ENCODE results near the gene APRT.
"Not testable (repeated sequence)": the region's sequence is repeated elsewhere in the genome, so short reads cannot be mapped to it uniquely, and the experiment has no call there.

The APRT gene

GRCh38 chr16:88806491-88807111 is 5.1 kb downstream of the APRT start:
- DNase-seq (ENCODE audit: low read depth): no peak

DNA sequence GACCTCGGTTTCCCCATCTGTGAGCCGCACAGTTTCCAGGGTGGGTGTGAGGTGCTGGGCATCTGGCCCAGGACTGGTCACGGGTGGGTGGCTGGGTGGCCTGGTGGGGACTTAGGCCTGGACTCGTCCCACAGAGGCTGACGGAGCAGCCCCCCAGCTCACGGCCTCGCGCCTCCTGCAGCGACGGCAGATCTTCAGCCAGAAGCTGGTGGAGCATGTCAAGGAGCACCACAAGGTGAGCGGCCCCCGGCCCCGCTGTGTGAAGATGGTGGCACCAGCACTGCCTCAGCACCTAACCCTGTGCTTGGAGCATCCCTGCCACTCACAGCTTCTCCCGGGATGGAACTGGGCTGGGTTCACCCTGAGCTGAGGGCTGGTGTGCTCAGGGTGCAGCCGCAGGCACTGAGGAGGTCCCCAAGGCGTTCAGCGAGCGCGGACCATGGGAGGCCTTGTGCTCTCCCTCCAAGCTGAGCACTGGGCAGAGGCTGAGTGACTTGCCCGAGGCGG is 5.8 kb downstream of the APRT start:
- DNase-seq (ENCODE audit: low read depth): no peak

DNA sequence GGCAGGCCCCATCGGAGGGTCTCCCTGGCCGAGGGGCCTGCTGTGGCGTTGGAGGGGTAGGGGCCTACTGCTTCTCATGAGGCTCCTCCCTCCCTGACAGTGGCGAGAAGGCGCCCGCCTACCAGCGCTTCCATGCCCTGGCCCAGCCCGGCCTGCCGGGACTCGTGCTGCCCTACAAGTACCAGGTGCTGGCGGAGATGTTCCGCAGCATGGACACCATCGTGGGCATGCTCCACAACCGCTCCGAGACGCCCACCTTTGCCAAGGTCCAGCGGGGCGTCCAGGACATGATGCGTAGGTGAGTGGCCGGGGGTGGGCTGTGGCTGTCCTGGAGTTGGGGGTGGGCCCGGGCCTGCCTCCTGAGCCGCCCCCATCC is 6.4 kb downstream of the APRT start:
- DNase-seq (ENCODE audit: low read depth): no peak

- no peak for DNase-seq (ENCODE audit: low read depth)
Observed at GRCh38 chr16:88804552-88805339, 7.0 kb downstream of the APRT start.

DNA sequence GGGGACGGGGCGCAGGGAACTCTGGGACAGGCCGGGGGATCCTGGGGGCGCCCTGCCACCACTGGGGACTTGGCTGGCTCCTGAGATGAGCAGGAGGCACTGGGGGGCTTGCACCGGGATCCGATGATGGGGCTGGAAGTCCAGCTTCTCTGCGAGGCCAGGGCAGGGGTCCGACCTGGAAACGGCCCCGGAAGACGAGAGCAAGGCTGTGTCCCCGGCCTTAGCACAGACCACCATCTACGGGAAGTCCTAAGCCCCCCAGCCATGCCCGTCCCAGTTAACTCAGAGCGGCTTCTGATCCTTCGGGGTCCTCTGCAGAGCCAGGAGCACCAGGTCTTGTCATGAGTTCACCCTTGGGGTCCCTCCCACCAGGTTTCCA is 7.6 kb downstream of the APRT start:
- DNase-seq (ENCODE audit: low read depth): no peak

DNA sequence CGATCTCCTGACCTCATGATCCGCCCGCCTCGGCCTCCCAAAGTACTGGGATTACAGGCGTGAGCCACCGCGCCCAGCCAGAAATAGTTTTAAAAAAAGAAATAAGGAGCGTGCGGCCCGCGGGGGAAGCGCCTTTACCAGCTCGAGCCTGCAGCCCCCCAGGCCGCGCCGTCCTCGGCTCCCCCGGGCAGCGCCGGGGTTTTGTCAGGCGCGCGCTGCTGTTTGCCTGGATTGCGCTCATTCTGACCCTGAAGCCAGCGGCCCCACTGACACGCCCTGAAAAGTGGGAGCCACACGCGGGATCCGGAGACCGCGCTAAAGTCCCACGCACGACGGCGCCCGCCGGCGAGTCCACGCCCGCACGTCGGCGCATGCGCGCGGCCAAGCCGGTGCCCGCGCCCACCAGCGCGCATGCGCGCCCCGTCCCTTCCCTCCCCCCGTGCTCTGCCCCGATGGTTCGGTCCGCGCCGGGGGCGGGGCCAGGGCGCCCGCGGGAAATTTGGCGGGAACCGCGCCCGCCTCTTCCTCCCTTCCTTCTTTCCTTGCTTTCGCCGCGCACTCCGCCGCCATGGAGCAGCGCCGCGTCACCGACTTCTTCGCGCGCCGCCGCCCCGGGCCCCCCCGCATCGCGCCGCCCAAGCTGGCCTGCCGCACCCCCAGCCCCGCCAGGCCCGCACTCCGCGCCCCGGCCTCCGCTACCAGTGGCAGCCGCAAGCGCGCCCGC is 8.3 kb downstream of the APRT start, which contains the start of gene CDT1:
TSS of gene CDT1 (plus strand) at position 526 of the 724 bp plus-strand sequence. CDS start at position 569, 43 bp downstream.
- peak; percentile 39 for DNase-seq (ENCODE audit: low read depth)

DNA sequence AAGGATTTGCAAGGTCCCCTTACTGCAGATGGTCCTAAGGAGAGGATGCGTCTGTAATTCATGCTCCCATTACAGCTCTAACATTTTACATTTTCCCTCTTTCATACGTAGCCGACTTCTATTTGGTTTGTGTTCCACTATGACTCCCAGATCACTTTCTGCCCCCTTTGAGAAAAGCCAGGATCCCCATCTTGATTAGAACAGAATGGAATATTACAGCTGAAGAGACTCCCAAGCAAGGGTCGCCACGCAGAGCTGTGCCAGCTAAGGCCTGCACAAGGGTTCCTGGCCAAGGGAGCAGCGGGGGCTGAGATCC is 11.5 kb downstream of the APRT start:
- no peak for DNase-seq (ENCODE audit: low read depth)

- no peak for DNase-seq (ENCODE audit: low read depth)
Observed at GRCh38 chr16:88799569-88800276, 12.0 kb downstream of the APRT start.

DNA sequence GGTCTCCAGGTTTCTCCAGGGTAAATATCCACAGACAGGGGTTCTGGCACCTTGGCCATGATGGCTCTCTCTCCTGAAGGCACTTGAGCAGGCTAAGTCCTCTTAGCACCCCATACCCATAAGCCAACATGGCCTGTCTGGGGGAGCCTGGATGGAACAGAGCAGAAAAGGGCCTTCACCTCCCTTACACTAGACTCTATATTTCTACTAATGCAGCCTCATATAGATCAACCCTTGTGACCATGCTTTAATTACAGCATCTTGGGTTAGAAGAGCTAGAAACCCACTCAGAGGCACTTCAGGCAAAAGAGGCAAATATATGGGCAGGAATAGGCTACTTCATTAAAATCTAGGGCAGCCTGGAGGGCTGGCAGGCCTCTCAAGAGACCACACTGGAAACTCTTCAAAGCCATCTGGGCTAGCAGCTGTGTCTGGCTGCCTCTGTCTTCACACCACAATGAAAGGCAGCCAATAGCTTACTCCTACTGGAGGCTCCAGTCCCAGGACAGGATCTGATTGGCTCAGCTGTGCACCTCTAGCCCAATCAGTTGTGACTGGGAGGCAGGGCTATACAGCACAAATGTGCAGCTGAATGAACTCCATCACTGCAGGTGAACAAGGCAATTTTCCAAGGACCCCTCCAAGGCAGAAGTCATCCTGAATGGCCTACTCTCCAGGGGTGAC is 12.8 kb downstream of the APRT start:
- DNase-seq (ENCODE audit: low read depth): no peak

GRCh38 chr16:88798073-88798472 is 13.7 kb downstream of the APRT start:
- no peak for DNase-seq (ENCODE audit: low read depth)

DNA sequence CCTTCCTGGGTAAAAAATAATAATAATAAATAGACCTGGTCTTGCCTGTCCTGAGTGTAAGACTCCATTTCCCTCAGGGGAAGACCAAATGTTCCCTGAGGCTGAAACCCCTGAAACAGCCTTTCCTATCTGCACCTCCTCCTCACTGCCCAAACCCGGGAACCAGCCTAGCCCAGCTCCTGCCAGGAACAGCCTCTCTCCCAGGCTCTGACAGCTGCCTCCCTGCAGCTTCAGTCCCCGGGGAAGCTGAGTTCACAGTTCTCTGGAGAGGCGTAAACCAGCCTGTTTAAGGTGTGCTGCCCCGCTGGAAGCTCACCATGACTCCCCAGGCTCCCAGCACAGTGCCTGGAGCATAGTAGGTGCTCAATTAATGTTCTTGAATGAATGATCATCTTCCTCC is 15.4 kb downstream of the APRT start:
- no peak for DNase-seq (ENCODE audit: low read depth)

DNA sequence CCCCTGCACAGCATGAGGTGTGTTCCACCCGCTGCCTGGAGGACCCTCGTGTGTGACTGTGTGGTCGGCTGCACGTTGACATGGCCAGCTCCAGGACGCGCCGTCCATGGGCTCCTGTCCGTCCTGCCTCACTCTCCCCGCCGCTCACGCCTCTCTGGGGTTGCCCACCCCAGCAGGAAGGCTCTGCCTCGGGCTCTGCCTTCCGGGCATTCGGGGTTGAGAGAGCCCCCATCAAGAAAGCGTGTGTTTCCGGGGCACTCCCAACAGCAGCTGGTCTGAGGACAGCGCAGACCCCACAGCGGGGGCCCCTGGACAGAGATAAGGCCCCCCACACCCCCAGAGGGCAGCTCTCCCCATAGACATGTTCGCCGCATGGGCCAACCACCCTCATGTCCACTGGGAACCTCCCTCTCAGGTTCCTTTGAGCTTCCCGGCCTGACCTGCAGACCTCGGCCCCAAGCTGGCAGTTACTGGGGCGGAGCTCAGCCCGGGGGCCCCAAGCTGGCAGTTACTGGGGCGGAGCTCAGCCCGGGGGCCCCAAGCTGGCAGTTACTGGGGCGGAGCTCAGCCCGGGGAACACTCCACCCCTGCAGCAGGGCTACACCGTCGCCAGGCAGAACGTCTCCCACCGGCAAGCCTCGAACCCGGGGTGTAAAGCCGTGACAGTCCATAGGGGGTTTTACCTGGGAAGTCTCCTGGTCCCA is 18.3 kb downstream of the APRT start:
- DNase-seq (ENCODE audit: low read depth): no peak

DNA sequence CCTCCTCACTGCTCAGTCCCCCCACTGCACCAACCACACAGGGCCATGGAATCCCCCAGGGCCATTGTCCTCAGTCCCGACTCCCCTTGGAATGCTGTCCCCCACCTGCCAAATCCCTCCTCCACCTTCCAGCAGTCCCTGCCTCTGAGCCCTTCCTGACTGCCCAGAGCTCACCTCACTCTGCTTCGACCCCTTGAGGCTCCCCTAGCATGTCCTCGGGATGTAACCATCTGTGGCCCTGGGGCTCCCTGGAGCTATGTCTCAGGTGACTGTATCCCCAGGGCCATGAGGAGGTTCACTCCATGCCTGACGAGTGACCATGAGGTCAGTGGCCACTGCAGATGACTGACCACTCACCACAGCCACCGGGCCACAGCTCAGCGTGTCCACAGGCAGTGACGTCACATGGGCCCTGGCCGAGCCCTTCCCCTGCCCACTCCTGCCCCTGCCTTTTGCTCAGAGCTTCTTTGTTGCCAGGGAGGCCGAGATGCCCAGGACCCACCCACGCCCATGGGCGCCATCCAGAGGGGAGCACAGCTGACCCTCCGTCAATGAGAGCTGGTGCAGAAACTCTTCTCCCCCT is 19.0 kb downstream of the APRT start:
- DNase-seq (ENCODE audit: low read depth): no peak

DNA sequence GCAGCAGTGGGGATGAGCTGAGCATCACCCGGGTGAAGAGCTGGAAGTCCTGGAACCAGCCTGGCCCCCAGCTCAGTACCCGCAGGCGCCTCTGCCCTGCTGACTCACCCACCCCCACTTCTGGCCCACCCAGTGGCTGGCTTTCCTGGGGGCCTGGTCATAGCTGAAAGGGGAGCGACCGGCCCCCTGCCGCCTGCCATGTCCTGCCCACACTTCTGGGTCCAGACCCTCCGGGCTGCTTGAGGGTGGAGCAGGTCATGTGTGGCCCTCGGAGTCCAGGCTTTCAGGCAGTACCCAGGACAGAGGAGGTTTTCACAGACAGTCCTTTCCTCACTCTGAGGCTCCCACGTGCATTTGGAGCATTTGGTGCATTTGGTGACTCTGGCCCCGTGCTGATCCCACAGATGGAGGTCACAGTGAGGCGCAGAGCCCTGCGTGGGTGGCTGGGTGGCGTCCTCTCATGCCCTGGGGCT is 19.6 kb downstream of the APRT start:
- DNase-seq (ENCODE audit: low read depth): no peak

DNA sequence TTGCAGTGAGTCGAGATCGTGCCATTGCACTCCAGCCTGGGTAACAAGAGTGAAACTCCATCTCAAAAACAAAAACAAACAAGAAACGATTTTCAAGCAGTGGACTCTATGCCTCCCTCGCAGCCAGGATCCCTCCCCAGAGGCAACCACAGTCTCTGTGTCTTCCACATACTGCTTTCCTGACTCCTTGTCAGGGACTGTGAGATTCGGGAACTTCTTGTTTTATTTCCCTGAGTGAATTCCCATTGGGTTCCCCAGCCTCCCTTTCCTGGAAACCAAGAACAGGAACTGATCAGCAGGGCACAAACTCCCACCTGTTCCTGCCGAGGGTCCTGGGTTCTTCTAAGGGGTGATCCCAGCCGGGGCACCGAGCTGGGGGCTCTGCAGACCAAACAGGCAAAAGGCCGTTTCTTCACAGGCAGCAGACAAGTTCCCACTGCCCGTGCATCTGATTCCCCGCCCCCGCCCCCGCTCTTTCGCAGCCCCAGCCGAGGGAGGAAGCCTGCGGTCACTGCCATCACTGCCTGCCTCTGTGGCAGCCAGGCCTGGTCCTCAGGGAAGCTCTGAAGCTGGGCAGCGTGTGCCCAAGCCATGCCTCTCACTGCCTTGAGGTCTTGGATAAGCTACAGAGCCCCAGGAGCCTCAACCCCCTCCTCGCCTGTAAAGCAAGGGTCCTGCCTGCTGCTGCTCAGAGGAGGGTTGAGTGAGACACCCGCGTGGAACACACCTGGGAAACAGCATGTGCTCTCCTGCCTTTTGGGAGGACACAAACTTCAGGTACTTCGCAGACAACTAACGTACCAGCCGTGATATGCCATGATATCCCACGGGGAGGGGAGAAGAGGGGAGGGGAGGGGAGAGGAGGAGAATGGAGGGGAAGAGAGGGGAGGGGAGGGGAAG is 21.2 kb downstream of the APRT start:
- DNase-seq (ENCODE audit: low read depth): no peak

- no peak for DNase-seq (ENCODE audit: low read depth)
Observed at GRCh38 chr16:88789594-88789993, 22.1 kb downstream of the APRT start.

- DNase-seq (ENCODE audit: low read depth): not testable (repeated sequence)
Observed at GRCh38 chr16:88788749-88789148, 23.0 kb downstream of the APRT start.

DNA sequence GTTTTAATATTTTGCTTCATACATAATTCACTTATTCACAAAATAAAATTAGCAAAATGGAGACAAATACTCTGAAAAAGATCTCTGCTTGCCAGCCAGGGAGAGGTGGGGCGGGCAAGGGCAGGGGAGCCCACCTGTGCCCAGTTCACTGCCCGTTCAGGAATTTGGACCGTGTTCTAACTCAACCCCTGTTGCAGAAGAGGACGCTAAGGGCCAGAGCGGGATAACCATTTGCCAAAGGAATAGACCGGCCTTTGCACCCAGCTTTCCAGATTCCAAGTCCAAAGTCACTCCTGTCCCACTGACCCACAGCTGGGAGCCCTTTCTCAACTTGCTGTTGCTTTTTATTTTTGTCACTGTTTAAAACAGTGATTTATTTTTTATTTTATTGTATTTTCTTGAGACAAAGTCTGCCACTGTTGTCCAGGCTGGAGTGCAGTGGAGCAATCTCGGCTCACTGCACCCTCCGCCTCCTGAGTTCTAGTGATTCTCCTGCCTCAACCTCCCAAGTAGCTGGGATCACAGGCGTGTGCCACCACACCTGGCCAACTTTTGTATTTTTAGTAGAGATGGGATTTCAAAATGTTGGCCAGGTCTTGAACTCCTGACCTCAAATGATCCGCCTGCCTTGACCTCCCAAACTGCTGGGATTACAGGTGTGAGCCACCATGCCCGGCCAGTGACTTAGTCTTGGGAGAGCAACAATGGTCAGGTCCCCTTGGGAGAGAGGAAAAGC is 24.0 kb downstream of the APRT start:
- DNase-seq (ENCODE audit: low read depth): no peak
